GM12872 (cell line): ENCODE data around the gene TTBK1.

Experiments used
- TF ChIP-seq, protein P1 (sequence below): IDR thresholded peaks from 3 replicates; pipeline ENCODE4 v1.5.1; 2011; ENCODE audit warnings: low read depth, mild to moderate bottlenecking, low read length, moderate library complexity; ENCODE audit not compliant: insufficient read depth

The TTBK1 gene

DNA sequence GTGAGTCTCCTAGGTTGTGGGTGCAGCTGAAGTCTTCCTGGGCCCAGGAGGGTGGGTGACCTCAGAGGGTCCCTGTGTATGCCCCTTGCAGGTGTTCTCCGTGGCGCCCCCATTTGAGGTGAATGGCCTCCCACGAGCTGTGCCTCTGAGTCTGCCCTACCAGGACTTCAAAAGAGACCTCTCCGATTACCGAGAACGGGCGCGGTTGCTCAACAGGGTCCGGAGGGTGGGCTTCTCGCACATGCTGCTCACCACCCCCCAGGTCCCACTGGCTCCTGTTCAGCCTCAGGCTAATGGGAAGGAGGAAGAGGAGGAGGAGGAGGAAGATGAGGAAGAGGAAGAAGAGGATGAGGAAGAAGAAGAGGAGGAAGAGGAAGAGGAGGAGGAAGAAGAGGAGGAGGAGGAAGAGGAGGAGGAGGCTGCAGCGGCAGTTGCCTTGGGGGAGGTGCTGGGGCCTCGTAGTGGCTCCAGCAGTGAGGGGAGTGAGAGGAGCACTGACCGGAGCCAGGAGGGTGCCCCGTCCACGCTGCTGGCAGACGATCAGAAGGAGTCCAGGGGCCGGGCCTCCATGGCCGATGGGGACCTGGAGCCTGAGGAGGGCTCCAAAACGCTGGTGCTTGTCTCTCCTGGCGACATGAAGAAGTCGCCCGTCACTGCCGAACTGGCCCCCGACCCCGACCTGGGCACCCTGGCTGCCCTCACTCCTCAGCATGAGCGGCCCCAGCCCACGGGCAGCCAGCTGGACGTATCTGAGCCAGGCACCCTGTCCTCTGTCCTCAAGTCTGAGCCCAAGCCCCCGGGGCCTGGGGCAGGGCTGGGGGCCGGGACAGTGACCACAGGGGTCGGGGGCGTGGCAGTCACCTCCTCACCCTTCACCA is 39.6 kb downstream of the TTBK1 start:
- TF ChIP-seq, protein P1, sequence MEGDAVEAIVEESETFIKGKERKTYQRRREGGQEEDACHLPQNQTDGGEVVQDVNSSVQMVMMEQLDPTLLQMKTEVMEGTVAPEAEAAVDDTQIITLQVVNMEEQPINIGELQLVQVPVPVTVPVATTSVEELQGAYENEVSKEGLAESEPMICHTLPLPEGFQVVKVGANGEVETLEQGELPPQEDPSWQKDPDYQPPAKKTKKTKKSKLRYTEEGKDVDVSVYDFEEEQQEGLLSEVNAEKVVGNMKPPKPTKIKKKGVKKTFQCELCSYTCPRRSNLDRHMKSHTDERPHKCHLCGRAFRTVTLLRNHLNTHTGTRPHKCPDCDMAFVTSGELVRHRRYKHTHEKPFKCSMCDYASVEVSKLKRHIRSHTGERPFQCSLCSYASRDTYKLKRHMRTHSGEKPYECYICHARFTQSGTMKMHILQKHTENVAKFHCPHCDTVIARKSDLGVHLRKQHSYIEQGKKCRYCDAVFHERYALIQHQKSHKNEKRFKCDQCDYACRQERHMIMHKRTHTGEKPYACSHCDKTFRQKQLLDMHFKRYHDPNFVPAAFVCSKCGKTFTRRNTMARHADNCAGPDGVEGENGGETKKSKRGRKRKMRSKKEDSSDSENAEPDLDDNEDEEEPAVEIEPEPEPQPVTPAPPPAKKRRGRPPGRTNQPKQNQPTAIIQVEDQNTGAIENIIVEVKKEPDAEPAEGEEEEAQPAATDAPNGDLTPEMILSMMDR: no peak

DNA sequence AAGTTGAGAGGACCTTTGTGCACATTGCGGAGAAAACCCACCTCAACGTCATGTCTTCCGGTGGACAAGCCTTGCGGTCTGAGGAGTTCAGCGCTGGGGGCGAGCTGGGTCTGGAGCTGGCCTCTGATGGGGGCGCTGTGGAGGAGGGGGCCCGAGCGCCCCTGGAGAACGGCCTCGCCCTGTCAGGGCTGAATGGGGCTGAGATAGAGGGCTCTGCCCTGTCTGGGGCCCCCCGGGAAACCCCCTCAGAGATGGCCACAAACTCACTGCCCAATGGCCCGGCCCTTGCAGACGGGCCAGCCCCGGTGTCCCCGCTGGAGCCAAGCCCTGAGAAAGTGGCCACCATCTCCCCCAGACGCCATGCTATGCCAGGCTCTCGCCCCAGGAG is 40.2 kb downstream of the TTBK1 start:
- TF ChIP-seq, protein P1: no peak

DNA sequence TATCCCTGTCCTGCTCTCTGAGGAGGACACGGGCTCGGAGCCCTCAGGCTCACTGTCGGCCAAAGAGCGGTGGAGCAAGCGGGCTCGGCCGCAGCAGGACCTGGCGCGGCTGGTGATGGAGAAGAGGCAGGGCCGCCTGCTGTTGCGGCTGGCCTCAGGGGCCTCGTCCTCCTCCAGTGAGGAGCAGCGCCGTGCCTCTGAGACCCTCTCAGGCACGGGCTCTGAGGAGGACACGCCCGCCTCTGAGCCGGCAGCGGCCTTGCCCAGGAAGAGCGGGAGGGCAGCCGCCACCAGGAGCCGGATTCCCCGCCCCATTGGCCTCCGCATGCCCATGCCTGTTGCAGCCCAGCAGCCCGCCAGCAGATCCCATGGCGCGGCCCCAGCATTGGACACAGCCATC is 40.6 kb downstream of the TTBK1 start:
- TF ChIP-seq, protein P1: no peak

DNA sequence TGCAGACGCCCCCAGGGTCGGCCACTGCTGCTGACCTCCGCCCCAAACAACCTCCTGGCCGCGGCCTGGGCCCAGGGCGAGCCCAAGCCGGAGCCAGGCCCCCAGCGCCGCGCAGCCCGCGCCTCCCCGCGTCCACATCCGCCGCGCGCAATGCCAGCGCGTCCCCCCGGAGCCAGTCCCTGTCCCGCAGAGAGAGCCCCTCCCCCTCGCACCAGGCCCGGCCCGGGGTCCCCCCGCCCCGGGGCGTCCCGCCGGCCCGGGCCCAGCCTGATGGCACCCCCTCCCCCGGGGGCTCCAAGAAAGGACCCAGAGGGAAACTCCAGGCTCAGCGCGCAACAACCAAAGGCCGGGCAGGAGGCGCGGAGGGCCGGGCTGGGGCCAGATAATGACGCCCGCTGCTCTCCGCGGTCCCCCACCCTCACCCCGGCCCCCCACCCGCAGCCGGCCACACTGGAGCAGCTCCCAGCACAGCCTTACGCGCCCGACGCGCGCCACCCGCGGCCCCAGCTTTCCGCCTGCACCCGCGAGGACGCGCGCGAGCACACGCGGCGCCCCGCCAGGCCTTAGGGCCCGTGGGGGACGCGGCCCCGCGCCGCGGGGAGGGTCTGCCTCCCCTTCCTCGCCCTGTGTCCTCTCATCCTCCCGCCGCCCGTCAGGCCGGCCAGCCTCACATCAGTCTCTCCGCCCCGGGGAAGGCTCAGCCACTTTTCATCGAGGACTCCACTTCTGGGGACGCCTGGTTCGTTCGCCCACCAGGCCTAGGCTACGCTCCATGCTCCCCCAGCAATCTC is 41.9 kb downstream of the TTBK1 start:
- TF ChIP-seq, protein P1: no peak

DNA sequence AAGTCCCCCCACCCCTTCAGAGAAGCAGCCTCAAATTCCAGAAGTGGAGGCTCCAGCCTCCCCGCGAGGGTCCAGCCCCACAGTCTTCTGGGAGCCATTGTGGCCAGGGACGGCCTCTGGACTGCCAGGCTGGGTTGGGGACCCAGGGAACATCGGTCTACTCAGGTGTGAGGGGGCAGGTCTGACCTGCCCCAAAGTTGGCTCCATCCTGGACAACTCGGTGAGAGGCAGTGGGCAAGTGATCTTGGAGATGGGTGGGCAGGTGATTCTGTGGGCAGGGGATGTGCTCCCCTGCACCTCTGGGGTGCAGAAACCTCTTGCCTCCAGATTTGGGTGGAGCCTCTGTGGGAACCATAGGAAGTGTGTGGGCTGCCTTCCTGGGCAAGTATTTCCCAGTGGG is 42.6 kb downstream of the TTBK1 start:
- TF ChIP-seq, protein P1: no peak

DNA sequence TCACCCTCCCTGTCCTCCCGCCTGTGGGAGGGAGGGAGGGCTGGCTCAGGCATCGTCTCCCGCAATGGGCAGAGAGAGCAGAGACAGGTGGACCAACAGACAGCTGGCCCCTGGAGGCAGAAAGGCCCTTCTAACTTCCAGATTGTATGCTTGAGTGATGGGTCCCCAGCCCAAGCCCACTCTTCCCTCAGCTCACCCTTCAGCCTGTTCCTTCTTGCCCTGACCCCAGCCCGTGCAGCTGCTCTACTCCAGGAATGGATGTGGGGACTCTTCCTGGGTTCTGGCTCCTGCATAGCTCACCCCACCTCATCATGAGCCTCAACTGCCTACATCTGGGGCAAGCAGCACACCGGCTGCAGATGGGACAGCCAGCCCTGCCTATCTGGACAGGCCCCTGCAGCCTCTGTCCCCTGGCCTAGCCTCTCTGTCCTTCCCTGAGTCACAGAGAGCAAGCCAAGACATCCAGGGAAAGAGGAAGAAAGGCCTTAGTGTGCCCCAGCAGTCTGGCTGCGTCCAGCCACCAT is 43.2 kb downstream of the TTBK1 start:
- TF ChIP-seq, protein P1: no peak

DNA sequence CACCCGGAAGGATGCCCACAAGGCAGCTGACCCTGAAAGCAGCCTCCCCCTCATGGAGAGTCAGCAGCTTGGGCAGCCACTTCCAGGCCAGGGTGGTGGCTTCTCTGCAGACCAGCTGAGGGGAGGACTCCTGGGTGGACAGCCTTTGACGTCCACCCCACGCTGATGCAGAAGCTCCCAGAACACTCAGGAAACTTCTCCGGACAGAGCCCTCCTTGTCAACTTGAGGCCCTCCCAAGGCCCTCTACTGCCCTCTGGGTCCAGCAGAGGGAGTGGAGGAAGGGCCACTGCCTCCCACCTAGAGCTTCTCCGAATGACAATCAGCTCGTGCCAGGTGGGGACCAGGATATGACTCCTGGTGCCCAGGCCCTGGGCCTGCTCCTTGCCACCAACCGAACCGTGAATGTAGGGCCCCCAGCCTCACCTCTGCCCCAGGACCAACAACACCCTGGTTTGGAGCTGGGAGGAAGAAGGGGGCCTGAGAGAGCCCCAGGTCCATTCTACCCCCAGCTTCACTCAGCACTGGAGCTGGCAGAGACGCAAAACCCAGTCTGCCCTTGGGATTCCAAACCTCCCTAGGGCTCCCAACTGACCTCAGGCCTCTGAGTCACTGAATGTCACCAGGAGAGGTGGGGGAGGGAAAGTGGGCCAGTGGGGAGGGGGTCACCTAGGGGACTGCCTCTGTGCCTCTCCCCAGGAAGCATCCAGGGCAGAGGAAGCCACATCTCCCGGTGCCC is 43.9 kb downstream of the TTBK1 start:
- TF ChIP-seq, protein P1: no peak
